Liver (tissue), 3 donors: Measurements from ENCODE around the gene S100A16.

Experiments
- GABPA ChIP-seq, 2 donors: IDR thresholded peaks in 1 of 2; conservative IDR thresholded peaks in 1 of 2; 2 replicates each; pipeline ENCODE4 v1.6.1; 2016; ENCODE audit warnings: antibody characterized with exemption in 2 of 2, mild to moderate bottlenecking in 1 of 2, moderate library complexity in 1 of 2
- JUND ChIP-seq, 2 donors: IDR thresholded peaks; 2 replicates each; pipeline ENCODE4 v1.6.1; 2016; ENCODE audit warnings: antibody characterized with exemption in 2 of 2
- MAX ChIP-seq: IDR thresholded peaks from 2 replicates; pipeline ENCODE4 v1.6.1; 2016; ENCODE audit warnings: antibody characterized with exemption
- NR2F2 ChIP-seq: IDR thresholded peaks from 2 replicates; pipeline ENCODE4 v1.6.1; 2016; ENCODE audit warnings: antibody characterized with exemption
- RAD21 ChIP-seq, 2 donors: IDR thresholded peaks; 2 replicates each; pipeline ENCODE4 v1.6.1; 2016; ENCODE audit warnings: antibody characterized with exemption in 2 of 2, mild to moderate bottlenecking in 2 of 2
- REST ChIP-seq: IDR thresholded peaks from 2 replicates; pipeline ENCODE4 v1.6.1; 2016; ENCODE audit warnings: antibody characterized with exemption, mild to moderate bottlenecking
- RXRA ChIP-seq, 2 donors: IDR thresholded peaks; 2 replicates each; pipeline ENCODE4 v1.6.1; 2017 to 2018; ENCODE audit warnings: antibody characterized with exemption in 2 of 2, mild to moderate bottlenecking in 1 of 2
- SP1 ChIP-seq: IDR thresholded peaks from 2 replicates; pipeline ENCODE4 v1.6.1; 2018; ENCODE audit warnings: antibody characterized with exemption, mild to moderate bottlenecking
- TAF1 ChIP-seq: conservative IDR thresholded peaks from 2 replicates; pipeline ENCODE4 v1.6.1; 2016; ENCODE audit warnings: antibody characterized with exemption, mild to moderate bottlenecking
- ZBTB33 ChIP-seq: IDR thresholded peaks from 2 replicates; pipeline ENCODE4 v1.6.1; 2016; ENCODE audit warnings: antibody characterized with exemption
- TF ChIP-seq, protein P1 (sequence below): fragments of 150-350 bp; IDR thresholded peaks from 2 replicates; pipeline ENCODE4 v1.5.1; 2017; ENCODE audit warnings: improper control_type of control experiment, low read depth, low read length; ENCODE audit not compliant: missing input control
- TF ChIP-seq, protein P2 (sequence below): IDR thresholded peaks from 2 replicates; pipeline ENCODE4 v1.6.1; 2016; ENCODE audit warnings: antibody characterized with exemption
- donor health status: healthy.
- donor health status: healthy.

- TF ChIP-seq, protein P1, sequence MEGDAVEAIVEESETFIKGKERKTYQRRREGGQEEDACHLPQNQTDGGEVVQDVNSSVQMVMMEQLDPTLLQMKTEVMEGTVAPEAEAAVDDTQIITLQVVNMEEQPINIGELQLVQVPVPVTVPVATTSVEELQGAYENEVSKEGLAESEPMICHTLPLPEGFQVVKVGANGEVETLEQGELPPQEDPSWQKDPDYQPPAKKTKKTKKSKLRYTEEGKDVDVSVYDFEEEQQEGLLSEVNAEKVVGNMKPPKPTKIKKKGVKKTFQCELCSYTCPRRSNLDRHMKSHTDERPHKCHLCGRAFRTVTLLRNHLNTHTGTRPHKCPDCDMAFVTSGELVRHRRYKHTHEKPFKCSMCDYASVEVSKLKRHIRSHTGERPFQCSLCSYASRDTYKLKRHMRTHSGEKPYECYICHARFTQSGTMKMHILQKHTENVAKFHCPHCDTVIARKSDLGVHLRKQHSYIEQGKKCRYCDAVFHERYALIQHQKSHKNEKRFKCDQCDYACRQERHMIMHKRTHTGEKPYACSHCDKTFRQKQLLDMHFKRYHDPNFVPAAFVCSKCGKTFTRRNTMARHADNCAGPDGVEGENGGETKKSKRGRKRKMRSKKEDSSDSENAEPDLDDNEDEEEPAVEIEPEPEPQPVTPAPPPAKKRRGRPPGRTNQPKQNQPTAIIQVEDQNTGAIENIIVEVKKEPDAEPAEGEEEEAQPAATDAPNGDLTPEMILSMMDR, result no peak
- TF ChIP-seq MAX (no peak), SP1 (no peak), NR2F2 (no peak), RAD21 (IDR thresholded peaks at IDR 0.05) (no peak), TAF1 (no peak), REST (no peak), ZBTB33 (no peak), JUND (IDR thresholded peaks at IDR 0.05) (no peak), RXRA (IDR thresholded peaks at IDR 0.05) (no peak), GABPA (IDR thresholded peaks at IDR 0.05 in 1 of 2, conservative IDR thresholded peaks at IDR 0.05 in 1 of 2) (no peak)
- TF ChIP-seq, protein P2, sequence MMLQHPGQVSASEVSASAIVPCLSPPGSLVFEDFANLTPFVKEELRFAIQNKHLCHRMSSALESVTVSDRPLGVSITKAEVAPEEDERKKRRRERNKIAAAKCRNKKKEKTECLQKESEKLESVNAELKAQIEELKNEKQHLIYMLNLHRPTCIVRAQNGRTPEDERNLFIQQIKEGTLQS, result no peak
Observed at GRCh38 chr1:153570874-153571273, 42.1 kb downstream of the S100A16 start.
